Erythroblast (primary cell): ENCODE measurements around the gene OPRD1.

Experiments
- GATA1 ChIP-seq: IDR thresholded peaks from 2 replicates; pipeline ENCODE4 v1.6.1; 2011; ENCODE audit warnings: low read depth, mild to moderate bottlenecking, control low read depth, low read length, moderate library complexity
- POLR2A ChIP-seq: IDR thresholded peaks from 2 replicates; pipeline ENCODE4 v1.6.1; 2011; ENCODE audit warnings: mild to moderate bottlenecking, low read length

GRCh38 chr1:28889357-28889756 is 77.4 kb downstream of the OPRD1 start:
- TF ChIP-seq POLR2A = no peak
- no peak for TF ChIP-seq GATA1
